Measurements from ENCODE around the gene ARHGAP5. TPM values are rescaled to one million over a fixed set of nuclear protein-coding genes. Genes with fewer than 3 reads are reported as not detected.

Gene ARHGAP5
- polyA plus RNA-seq, 3 donors: 2.5 to 6.3 (median 4.3) TPM

DNA sequence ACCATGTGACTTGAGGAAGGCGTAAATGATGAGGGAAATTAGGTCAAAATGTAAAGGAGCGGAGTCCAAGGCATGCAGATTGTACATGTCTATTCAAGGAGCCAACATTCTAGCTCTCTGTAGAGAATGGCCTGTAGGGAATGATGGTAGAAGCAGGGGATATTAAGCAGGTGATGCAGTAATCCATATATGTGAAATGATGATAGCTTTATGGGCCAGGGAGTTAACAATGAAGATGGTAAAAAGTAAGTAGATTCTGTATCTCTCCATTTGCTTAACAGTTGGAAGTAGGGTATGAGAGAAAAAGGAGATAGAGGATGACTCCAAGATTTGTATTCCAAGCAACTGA is 33.4 kb downstream of the ARHGAP5 start:
- 93% methylated on average over 2 of the region's 2 CpGs for WGBS (ENCODE audit: insufficient coverage)
- Histone ChIP-seq H3K79me2 (ENCODE audit: insufficient read depth, low read length) (no peaks in the 10 kb centered on the region), H3K27ac (ENCODE audit: low read depth in 1 of 2, low read length in 2 of 2) (no peak overlapping the region), H2AFZ (ENCODE audit: insufficient read depth, low read depth, low read length, poor library complexity, severe bottlenecking) (no peak overlapping the region), H3K36me3 (replicated peaks in 1 of 2; ENCODE audit: control insufficient read depth in 1 of 2, insufficient read depth in 2 of 2, low read length in 2 of 2) (no peaks in the 10 kb centered on the region), H3K4me3 (replicated peaks in 1 of 3; ENCODE audit: low read depth in 2 of 3, low read length in 3 of 3) (no peak overlapping the region), H3K4me1 (ENCODE audit: control insufficient read depth in 1 of 2, insufficient read depth in 2 of 2, low read length in 2 of 2) (no peaks in the 10 kb centered on the region), H4K20me1 (ENCODE audit: insufficient read depth, low read length) (no peaks in the 10 kb centered on the region), H3K4me2 (replicated peaks; ENCODE audit: extremely low read depth, low read length, poor library complexity, severe bottlenecking) (no peak overlapping the region), H3K9ac (ENCODE audit: insufficient read depth, low read length, poor library complexity, severe bottlenecking) (no peak overlapping the region), H3K9me3 (replicated peaks in 1 of 2; ENCODE audit: control insufficient read depth in 1 of 2, insufficient read depth in 1 of 2, low read length in 2 of 2) (no peaks in the 10 kb centered on the region), H3K27me3 (ENCODE audit: control insufficient read depth in 2 of 2, insufficient read depth in 2 of 2, low read length in 2 of 2) (no peaks in the 10 kb centered on the region)
- peaks cover 1 to 8% of the 10 kb centered on the region in 2 donors for H3K36me3 Mint-ChIP-seq
- peaks cover 0 to 9% (median 3%) of the 10 kb centered on the region in 7 donors for H3K9me3 Mint-ChIP-seq
- no peak overlapping the region for H3K27ac Mint-ChIP-seq
- TF ChIP-seq, protein P1, sequence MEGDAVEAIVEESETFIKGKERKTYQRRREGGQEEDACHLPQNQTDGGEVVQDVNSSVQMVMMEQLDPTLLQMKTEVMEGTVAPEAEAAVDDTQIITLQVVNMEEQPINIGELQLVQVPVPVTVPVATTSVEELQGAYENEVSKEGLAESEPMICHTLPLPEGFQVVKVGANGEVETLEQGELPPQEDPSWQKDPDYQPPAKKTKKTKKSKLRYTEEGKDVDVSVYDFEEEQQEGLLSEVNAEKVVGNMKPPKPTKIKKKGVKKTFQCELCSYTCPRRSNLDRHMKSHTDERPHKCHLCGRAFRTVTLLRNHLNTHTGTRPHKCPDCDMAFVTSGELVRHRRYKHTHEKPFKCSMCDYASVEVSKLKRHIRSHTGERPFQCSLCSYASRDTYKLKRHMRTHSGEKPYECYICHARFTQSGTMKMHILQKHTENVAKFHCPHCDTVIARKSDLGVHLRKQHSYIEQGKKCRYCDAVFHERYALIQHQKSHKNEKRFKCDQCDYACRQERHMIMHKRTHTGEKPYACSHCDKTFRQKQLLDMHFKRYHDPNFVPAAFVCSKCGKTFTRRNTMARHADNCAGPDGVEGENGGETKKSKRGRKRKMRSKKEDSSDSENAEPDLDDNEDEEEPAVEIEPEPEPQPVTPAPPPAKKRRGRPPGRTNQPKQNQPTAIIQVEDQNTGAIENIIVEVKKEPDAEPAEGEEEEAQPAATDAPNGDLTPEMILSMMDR (IDR thresholded peaks at IDR 0.05): no peak
- H3K4me3 Mint-ChIP-seq: no peak overlapping the region
- DNase-seq: no peak
- peaks cover 0 to 1% (median 0%) of the 10 kb centered on the region in 3 donors for H3K27me3 Mint-ChIP-seq (ENCODE audit: low read depth in 3 of 3)
- no peaks in the 10 kb centered on the region for H3K4me1 Mint-ChIP-seq
- intact Hi-C loops (cut with micrococcal nuclease): no loop called here

DNA sequence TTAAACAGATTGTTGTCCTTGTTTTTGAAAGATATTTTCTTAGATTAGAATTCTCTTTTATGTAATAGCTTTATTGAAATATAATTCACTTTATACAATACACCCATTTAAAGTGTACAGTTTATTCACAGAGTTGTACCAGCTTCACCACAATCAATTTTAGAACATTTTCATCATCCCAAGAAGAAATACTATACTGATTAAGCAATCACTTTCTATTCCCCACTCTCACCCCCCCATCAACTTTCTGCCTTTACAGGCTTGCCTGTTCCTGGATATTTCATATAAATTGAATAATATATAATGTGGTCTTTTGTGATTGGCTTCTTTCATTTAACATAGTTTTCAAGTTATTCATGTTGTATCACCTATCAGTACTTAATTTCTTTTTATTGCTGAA is 44.4 kb downstream of the ARHGAP5 start:
- Histone ChIP-seq H3K4me3 (replicated peaks in 1 of 3; ENCODE audit: low read depth in 2 of 3, low read length in 3 of 3) (no peak overlapping the region), H3K4me1 (ENCODE audit: control insufficient read depth in 1 of 2, insufficient read depth in 2 of 2, low read length in 2 of 2) (no peaks in the 10 kb centered on the region), H3K79me2 (ENCODE audit: insufficient read depth, low read length) (no peaks in the 10 kb centered on the region), H3K27me3 (ENCODE audit: control insufficient read depth in 2 of 2, insufficient read depth in 2 of 2, low read length in 2 of 2) (no peaks in the 10 kb centered on the region), H3K36me3 (replicated peaks in 1 of 2; ENCODE audit: control insufficient read depth in 1 of 2, insufficient read depth in 2 of 2, low read length in 2 of 2) (no peaks in the 10 kb centered on the region), H3K27ac (ENCODE audit: low read depth in 1 of 2, low read length in 2 of 2) (no peak overlapping the region), H3K4me2 (replicated peaks; ENCODE audit: extremely low read depth, low read length, poor library complexity, severe bottlenecking) (no peak overlapping the region), H2AFZ (ENCODE audit: insufficient read depth, low read depth, low read length, poor library complexity, severe bottlenecking) (no peak overlapping the region), H3K9ac (ENCODE audit: insufficient read depth, low read length, poor library complexity, severe bottlenecking) (no peak overlapping the region), H3K9me3 (replicated peaks in 1 of 2; ENCODE audit: control insufficient read depth in 1 of 2, insufficient read depth in 1 of 2, low read length in 2 of 2) (peaks cover 0 to 4% of the 10 kb centered on the region in 2 donors), H4K20me1 (ENCODE audit: insufficient read depth, low read length) (no peaks in the 10 kb centered on the region)
- no peak overlapping the region for H3K4me3 Mint-ChIP-seq
- TF ChIP-seq, protein P1 (IDR thresholded peaks at IDR 0.05): no peak
- no peaks in the 10 kb centered on the region for H3K27me3 Mint-ChIP-seq (ENCODE audit: low read depth in 3 of 3)
- intact Hi-C loops (cut with micrococcal nuclease): no loop called here
- DNase-seq: no peak
- H3K36me3 Mint-ChIP-seq: peaks cover 10 to 15% of the 10 kb centered on the region in 2 donors
- peaks cover 0 to 7% (median 2%) of the 10 kb centered on the region in 7 donors for H3K9me3 Mint-ChIP-seq
- H3K27ac Mint-ChIP-seq: no peak overlapping the region
- H3K4me1 Mint-ChIP-seq: no peaks in the 10 kb centered on the region

Measured in CD14-positive monocyte (primary cell).